Panc1 (cell line): Measurements from ENCODE around the gene FLT1. TPM values are rescaled to one million over a fixed set of nuclear protein-coding genes. Genes with fewer than 3 reads are reported as not detected.

Experiments used
- ATAC-seq: fragments of 200-7000 bp; cut with Tn5 transposase; 2 replicates; pipeline ENCODE4 v1.9.1; 2020; ENCODE audit warnings: mild to moderate bottlenecking, moderate library complexity
- BruUV-seq: library from RNA; stranded (reverse); fragments of 400-500 nt; replicated peaks from 2 replicates; lab custom pipeline; 2021; lab: Mats Ljungman, UMichigan
- CTCF ChIA-PET: fragments of 300-600 bp; sonication (Branson Sonifier 250); formaldehyde crosslinking; loops from one replicate; lab custom pipeline; 2022; ENCODE audit warnings: antibody characterized with exemption; lab: Charles Lee
- POLR2A ChIA-PET: fragments of 300-600 bp; sonication (Branson Sonifier 250); formaldehyde crosslinking; loops from one replicate; lab custom pipeline; 2022; ENCODE audit warnings: antibody characterized with exemption; lab: Charles Lee
- DNase-seq: peaks from one replicate; pipeline ENCODE4 v3.0.0-alpha.2; 2010; ENCODE audit warnings: low read depth, low spot score
- H3K27ac ChIP-seq: 2 replicates; pipeline ENCODE4 v1.5.1; 2011; ENCODE audit warnings: mild to moderate bottlenecking, low read length, inconsistent platforms
- H3K27me3 ChIP-seq: fragments of 200-500 bp; sonication (Bioruptor generic); 2 replicates; pipeline ENCODE4 v1.6.0; 2014; ENCODE audit warnings: low read length, inconsistent platforms; ENCODE audit not compliant: control insufficient read depth, insufficient read depth
- H3K36me3 ChIP-seq: fragments of 200-500 bp; sonication (Bioruptor generic); 2 replicates; pipeline ENCODE4 v1.5.1; 2014; ENCODE audit warnings: inconsistent platforms, mild to moderate bottlenecking, low read length, moderate library complexity; ENCODE audit not compliant: control insufficient read depth, insufficient read depth
- H3K4me1 ChIP-seq: 2 replicates; pipeline ENCODE4 v1.5.1; 2011; ENCODE audit warnings: inconsistent platforms, mild to moderate bottlenecking, low read length, moderate library complexity; ENCODE audit not compliant: control insufficient read depth, insufficient read depth
- H3K4me3 ChIP-seq, 2 experiments: 2 replicates each; pipeline ENCODE4 v1.5.1; 2011 to 2012; ENCODE audit warnings: low read depth in 2 of 2, low read length in 2 of 2, mild to moderate bottlenecking in 2 of 2, inconsistent platforms in 1 of 2, moderate library complexity in 1 of 2
- H3K9me3 ChIP-seq: fragments of 200-500 bp; sonication (Bioruptor generic); 2 replicates; pipeline ENCODE4 v1.5.1; 2014; ENCODE audit warnings: low read depth, mild to moderate bottlenecking, inconsistent platforms, low read length, moderate library complexity; ENCODE audit not compliant: control insufficient read depth, insufficient read depth
- POLR2AphosphoS5 ChIP-seq: IDR thresholded peaks from 2 replicates; pipeline ENCODE4 v1.6.1; 2012; ENCODE audit warnings: mild to moderate bottlenecking, low read depth, low read length, moderate library complexity
- SIN3A ChIP-seq: IDR thresholded peaks from 2 replicates; pipeline ENCODE4 v1.6.1; 2012; ENCODE audit warnings: low read depth, mild to moderate bottlenecking, low read length, moderate library complexity, borderline replicate concordance; ENCODE audit not compliant: insufficient read depth
- TCF7L2 ChIP-seq: IDR thresholded peaks from 2 replicates; pipeline ENCODE4 v1.6.1; 2011; ENCODE audit warnings: mild to moderate bottlenecking, low read depth, low read length, inconsistent platforms
- in situ Hi-C: cut with HindIII; loops from 2 replicates; pipeline ENCODE4 v1.10.0; 2016; ENCODE audit warnings: low sequenced_read_pairs, low pct_unique_long_range_greater_than_20kb
- intact Hi-C: fragments of 100-400 bp; cut with micrococcal nuclease; formaldehyde crosslinking; loops from one replicate; pipeline ENCODE4 v1.10.0; 2022; ENCODE audit not compliant: unreplicated experiment
- total RNA-seq: library from RNA; stranded (reverse); gene quantifications from one replicate; pipeline ENCODE4 v1.2.1, GENCODE V29; 2021; ENCODE audit not compliant: unreplicated experiment
- TF ChIP-seq, protein P1 (sequence below), 2 experiments: IDR thresholded peaks; 2 replicates each; pipeline ENCODE4 v1.6.1; 2011 to 2012; ENCODE audit warnings: low read depth in 2 of 2, control low read depth in 1 of 2, low read length in 1 of 2, mild to moderate bottlenecking in 1 of 2, moderate library complexity in 1 of 2; ENCODE audit not compliant: insufficient read depth in 1 of 2
- TF ChIP-seq, protein P2 (sequence below): fragments of 450-650 bp; IDR thresholded peaks from 2 replicates; pipeline ENCODE4 v1.5.1; 2017; ENCODE audit warnings: mild to moderate bottlenecking

FLT1 gene
- total RNA-seq, 1 experiment from 2014 or later: 0.15 TPM

DNA sequence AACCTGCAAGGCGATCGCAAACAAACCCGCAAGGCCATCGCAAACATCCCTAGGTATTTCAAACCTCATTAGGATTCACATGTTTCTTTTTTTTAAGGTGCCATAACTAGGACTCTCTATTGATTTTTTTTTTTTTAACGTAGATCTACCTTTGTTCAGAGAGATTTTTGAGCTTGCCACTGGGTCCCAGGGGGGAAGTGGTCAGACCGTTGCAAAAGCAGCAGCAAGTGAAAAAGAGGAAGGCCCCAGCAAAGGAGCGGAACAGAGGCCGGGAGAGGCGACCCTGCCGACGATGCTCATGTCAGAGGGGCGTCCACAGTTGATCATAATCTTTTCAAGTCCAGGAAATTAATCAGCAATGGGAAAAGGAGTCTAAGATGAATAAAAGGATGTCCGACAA is 32.7 kb upstream of the FLT1 start:
- Histone ChIP-seq H3K27me3 (peaks cover 9% of the 10 kb centered on the region), H3K9me3 (no peaks in the 10 kb centered on the region), H3K36me3 (no peaks in the 10 kb centered on the region), H3K4me1 (peaks cover 4% of the 10 kb centered on the region; the same call in 1 of the 2 replicates), H3K27ac (no peak overlapping the region), H3K4me3 (no peak overlapping the region)
- ChIA-PET CTCF (no interaction called here), POLR2A (no interaction called here)
- TF ChIP-seq, protein P1, sequence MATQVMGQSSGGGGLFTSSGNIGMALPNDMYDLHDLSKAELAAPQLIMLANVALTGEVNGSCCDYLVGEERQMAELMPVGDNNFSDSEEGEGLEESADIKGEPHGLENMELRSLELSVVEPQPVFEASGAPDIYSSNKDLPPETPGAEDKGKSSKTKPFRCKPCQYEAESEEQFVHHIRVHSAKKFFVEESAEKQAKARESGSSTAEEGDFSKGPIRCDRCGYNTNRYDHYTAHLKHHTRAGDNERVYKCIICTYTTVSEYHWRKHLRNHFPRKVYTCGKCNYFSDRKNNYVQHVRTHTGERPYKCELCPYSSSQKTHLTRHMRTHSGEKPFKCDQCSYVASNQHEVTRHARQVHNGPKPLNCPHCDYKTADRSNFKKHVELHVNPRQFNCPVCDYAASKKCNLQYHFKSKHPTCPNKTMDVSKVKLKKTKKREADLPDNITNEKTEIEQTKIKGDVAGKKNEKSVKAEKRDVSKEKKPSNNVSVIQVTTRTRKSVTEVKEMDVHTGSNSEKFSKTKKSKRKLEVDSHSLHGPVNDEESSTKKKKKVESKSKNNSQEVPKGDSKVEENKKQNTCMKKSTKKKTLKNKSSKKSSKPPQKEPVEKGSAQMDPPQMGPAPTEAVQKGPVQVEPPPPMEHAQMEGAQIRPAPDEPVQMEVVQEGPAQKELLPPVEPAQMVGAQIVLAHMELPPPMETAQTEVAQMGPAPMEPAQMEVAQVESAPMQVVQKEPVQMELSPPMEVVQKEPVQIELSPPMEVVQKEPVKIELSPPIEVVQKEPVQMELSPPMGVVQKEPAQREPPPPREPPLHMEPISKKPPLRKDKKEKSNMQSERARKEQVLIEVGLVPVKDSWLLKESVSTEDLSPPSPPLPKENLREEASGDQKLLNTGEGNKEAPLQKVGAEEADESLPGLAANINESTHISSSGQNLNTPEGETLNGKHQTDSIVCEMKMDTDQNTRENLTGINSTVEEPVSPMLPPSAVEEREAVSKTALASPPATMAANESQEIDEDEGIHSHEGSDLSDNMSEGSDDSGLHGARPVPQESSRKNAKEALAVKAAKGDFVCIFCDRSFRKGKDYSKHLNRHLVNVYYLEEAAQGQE (IDR thresholded peaks at IDR 0.05; ENCODE audit: insufficient read depth in 1 of 2, low read depth in 2 of 2, low read length in 1 of 2): no peak
- intact Hi-C loops: no loop called here
- in situ Hi-C loops: no loop called here
- ATAC-seq (no peak), DNase-seq (no peak)
- no TSS peak for BruUV-seq

DNA sequence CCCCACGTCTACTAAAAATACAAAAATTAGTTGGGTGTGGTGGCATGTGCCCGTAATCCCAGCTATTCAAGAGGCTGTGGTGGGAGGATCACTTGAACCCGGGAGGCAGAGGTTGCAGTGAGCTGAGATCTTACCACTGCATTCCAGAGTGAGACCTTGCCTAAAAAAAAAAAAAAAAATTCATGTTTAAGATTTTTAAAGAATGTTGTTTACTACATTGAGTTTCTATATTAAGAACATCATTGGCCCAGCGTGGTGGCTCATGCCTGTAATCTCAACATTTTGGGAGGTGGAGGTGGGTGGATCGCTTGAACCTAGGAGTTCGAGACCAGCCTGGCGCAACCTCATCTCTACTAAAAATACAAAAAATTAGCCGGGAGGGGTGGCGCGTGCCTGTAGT is 31.9 kb upstream of the FLT1 start:
- CTCF ChIA-PET: interaction anchor here (0.7 kb wide), 1 partner anchor 847 kb away, joined by 5 read pairs; no protein-coding TSS in a partner anchor

More for the DNA sequence above, 31.9 kb upstream of the FLT1 start:
- no peak overlapping the region for H3K27ac ChIP-seq
- BruUV-seq: no TSS peak
- H3K27me3 ChIP-seq: peaks cover 9% of the 10 kb centered on the region
- ATAC-seq (no peak), DNase-seq (no peak)
- H3K4me3 ChIP-seq: no peak overlapping the region
- no peaks in the 10 kb centered on the region for H3K9me3 ChIP-seq
- in situ Hi-C loops: no loop called here
- H3K4me1 ChIP-seq: peaks cover 4% of the 10 kb centered on the region; the same call in 1 of the 2 replicates
- TF ChIP-seq SIN3A: no peak
- TF ChIP-seq, protein P1 (IDR thresholded peaks at IDR 0.05; ENCODE audit: insufficient read depth in 1 of 2, low read depth in 2 of 2, low read length in 1 of 2): no peak
- TF ChIP-seq, protein P2, sequence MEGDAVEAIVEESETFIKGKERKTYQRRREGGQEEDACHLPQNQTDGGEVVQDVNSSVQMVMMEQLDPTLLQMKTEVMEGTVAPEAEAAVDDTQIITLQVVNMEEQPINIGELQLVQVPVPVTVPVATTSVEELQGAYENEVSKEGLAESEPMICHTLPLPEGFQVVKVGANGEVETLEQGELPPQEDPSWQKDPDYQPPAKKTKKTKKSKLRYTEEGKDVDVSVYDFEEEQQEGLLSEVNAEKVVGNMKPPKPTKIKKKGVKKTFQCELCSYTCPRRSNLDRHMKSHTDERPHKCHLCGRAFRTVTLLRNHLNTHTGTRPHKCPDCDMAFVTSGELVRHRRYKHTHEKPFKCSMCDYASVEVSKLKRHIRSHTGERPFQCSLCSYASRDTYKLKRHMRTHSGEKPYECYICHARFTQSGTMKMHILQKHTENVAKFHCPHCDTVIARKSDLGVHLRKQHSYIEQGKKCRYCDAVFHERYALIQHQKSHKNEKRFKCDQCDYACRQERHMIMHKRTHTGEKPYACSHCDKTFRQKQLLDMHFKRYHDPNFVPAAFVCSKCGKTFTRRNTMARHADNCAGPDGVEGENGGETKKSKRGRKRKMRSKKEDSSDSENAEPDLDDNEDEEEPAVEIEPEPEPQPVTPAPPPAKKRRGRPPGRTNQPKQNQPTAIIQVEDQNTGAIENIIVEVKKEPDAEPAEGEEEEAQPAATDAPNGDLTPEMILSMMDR: no peak
- TF ChIP-seq POLR2AphosphoS5: no peak
- TF ChIP-seq TCF7L2: no peak
- intact Hi-C loops: no loop called here
- H3K36me3 ChIP-seq: no peaks in the 10 kb centered on the region
- POLR2A ChIA-PET: interaction anchor here (0.7 kb wide), 1 partner anchor 51 kb away, joined by 6 read pairs; no protein-coding TSS in a partner anchor
